Kidney epithelial cell (primary cell): ENCODE results near the gene CCBE1. TPM values are rescaled to one million over a fixed set of nuclear protein-coding genes. Genes with fewer than 3 reads are reported as not detected.

Experiments used
- DNase-seq: peaks from one replicate; pipeline ENCODE4 v3.0.0-alpha.2; 2010; ENCODE audit warnings: low read depth
- H3K27me3 ChIP-seq: 2 replicates; pipeline ENCODE4 v1.6.0; 2011; ENCODE audit warnings: low read length; ENCODE audit not compliant: control insufficient read depth, insufficient read depth
- H3K36me3 ChIP-seq: 2 replicates; pipeline ENCODE4 v1.5.1; 2011; ENCODE audit warnings: low read length; ENCODE audit not compliant: control insufficient read depth, insufficient read depth
- H3K4me3 ChIP-seq: 2 replicates; pipeline ENCODE4 v1.5.1; 2011; ENCODE audit warnings: low read depth, mild to moderate bottlenecking, control low read depth, low read length
- CTCF ChIP-seq: IDR thresholded peaks from 2 replicates; pipeline ENCODE4 v1.5.1; 2011; ENCODE audit warnings: mild to moderate bottlenecking, moderate library complexity, low read length, control low read depth, inconsistent platforms; ENCODE audit not compliant: insufficient read depth, poor library complexity, severe bottlenecking
- total RNA-seq: library from RNA; depleted of rRNA; stranded (reverse); fragments of >200 nt; gene quantifications from 2 replicates; pipeline ENCODE4 v1.2.3, GENCODE V29; 2015

CCBE1 gene
- total RNA-seq, 1 donor from 2014 or later, result 1.2 TPM

GRCh38 chr18:59643740-59644139, 53.5 kb downstream of the CCBE1 start:
- no peak for TF ChIP-seq CTCF
- Histone ChIP-seq H3K4me3 (no peak overlapping the region), H3K27me3 (no peaks in the 10 kb centered on the region), H3K36me3 (no peaks in the 10 kb centered on the region)
- DNase-seq, result no peak

GRCh38 chr18:59640721-59641120, 56.5 kb downstream of the CCBE1 start:
- TF ChIP-seq CTCF, result no peak
- Histone ChIP-seq H3K27me3 (no peaks in the 10 kb centered on the region), H3K36me3 (no peaks in the 10 kb centered on the region), H3K4me3 (no peak overlapping the region)
- DNase-seq, result no peak

GRCh38 chr18:59639821-59640220, 57.4 kb downstream of the CCBE1 start:
- TF ChIP-seq CTCF, result no peak
- Histone ChIP-seq H3K36me3 (no peaks in the 10 kb centered on the region), H3K4me3 (no peak overlapping the region), H3K27me3 (no peaks in the 10 kb centered on the region)
- no peak for DNase-seq

- no peaks in the 10 kb centered on the region for H3K36me3 ChIP-seq
- no peak overlapping the region for H3K4me3 ChIP-seq
- TF ChIP-seq CTCF, result no peak
- no peak for DNase-seq
- no peaks in the 10 kb centered on the region for H3K27me3 ChIP-seq
Observed at GRCh38 chr18:59639136-59639535, 58.1 kb downstream of the CCBE1 start.

GRCh38 chr18:59633961-59634485, 63.2 kb downstream of the CCBE1 start:
- H3K4me3 ChIP-seq, result no peak overlapping the region
- H3K36me3 ChIP-seq, result no peaks in the 10 kb centered on the region
- DNase-seq, result no peak
- no peak for TF ChIP-seq CTCF
- no peaks in the 10 kb centered on the region for H3K27me3 ChIP-seq

- no peak for DNase-seq
- Histone ChIP-seq H3K27me3 (no peaks in the 10 kb centered on the region), H3K4me3 (no peak overlapping the region), H3K36me3 (no peaks in the 10 kb centered on the region)
- no peak for TF ChIP-seq CTCF
Observed at GRCh38 chr18:59633317-59633716, 63.9 kb downstream of the CCBE1 start.
